SKM-1 treated with dmso at 0.1 percent for 144 hours (cell line): ENCODE results near the gene RFPL2.
A peak's percentile ranks its signal among the peaks of the same experiment; 100 is the strongest.

Experiments
- DNase-seq: peaks from one replicate; lab custom pipeline; 2025; ENCODE audit not compliant: unreplicated experiment; lab: John Stamatoyannopoulos, UW

RFPL2 gene

GRCh38 chr22:32204856-32205722, at the start of gene RFPL2:
RFPL2 (minus strand) TSS chr22:32205073; CDS start chr22:32202451, 2,622 bp downstream.
- DNase-seq = no peak

GRCh38 chr22:32249231-32249630, 44.4 kb upstream of the RFPL2 start:
- no peak for DNase-seq

DNA sequence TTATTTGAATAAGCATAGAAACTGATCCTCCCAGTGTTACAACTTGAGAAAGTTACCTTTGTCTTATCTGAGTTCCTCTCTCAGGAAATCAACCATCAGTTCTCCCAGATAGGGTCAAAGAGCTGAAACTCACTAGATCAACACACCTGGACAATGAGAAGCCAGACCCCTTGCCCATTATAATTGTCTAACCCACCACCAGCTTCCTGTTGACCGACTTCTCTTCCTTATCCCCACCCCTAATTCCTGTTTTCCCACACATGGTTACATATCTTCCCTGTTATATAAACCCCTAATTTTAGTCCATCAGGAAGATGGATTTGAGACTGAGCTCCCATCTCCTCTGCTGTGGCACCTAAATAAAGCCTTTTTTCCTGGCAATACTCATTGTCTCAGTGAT, 43.4 kb upstream of the RFPL2 start:
- no peak for DNase-seq

DNA sequence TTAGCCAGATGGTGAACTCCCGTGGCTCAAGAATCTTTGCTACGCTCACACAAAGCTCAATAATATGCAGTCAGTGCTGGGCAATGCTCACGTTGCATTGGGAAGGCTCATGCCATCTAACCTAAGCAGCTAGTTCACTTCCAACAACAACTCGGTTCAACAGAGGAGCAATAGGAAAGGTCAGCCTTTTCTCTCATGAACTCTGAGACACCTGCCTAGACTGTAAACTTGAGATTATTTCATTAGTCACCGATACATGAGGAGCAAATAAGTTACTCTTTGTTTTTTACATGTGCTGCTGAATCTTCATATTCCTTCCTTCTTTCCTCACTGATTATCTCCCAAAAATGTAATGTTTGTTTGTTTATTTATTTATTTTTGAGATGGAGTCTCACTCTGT, 41.3 kb upstream of the RFPL2 start:
- DNase-seq = no peak

DNA sequence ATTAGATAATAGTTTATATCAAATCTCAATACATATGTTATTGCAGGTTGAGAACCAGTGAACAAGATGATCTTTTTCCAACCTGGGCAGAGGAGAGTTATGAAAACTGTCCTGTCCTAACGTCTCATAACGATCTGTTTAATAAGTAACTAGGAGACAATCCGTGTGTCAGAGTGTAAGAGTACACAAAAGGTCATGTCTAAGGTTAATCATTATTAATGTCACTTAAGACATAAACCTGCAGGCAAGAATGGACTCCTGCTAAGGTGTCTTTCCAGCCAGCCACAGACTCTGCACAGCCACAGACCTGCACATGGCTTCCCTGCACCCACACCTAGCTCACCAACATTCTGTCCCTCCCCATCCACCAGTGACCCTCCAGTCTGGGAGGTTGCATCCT, 40.2 kb upstream of the RFPL2 start:
- DNase-seq = no peak

DNA sequence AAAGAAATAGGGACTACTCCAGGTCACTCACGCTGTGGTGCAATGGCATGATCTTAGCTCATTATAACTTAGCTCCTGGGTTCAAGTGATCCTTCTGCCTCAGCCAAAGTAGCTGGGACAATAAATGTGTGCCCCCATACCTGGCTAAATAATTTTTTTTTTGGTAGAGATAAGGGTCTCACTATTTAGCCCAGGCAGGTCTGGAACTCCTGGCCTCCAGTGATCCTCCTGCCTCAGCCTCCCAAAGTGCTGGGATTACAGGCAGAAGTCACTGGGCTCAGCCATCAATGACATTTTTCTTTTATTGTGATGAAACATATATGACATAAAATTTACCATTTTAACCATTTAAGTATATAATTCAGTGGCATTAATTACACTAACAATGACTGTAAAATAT, 39.7 kb upstream of the RFPL2 start:
- no peak for DNase-seq

DNA sequence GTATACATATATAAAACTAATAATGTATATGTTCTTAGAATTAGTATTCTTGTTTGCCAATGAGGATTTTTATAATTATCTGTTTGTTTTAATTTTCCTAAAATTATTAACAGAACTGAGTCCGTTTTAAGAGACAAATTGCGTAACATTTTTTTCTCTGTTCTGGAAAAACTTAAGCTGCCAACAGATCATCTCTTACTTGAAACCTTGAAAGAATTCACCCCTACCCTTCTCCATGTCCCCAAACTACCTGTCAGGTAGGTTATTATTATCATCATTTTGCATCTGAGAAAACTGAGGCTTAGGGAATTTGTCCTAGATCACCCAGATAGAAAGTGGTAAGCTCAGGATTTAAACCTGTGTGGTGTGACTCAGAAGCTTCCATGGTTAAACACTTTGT, 35.6 kb upstream of the RFPL2 start:
- DNase-seq = no peak

DNA sequence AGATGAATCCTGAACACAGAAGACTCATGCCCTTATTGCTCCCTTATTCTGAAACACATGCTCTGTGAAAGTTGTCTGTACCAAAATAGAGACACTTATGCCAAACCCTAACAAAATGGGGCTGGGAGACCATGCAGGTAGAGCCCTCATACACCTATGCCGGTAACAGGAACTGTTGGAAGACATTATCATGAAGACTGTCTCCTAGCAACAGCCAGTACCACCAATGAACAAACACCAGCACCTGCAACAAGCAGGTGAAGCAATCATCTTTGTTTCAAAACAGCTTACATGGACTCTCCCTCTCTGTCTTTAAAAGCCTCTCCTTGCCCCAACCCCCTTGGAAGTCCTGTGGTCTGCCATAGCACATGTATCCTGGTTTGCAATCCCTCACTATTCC, 33.0 kb upstream of the RFPL2 start:
- DNase-seq = no peak

- DNase-seq = no peak
These were observed 32.1 kb upstream of the RFPL2 start for GRCh38 chr22:32236970-32237369.

GRCh38 chr22:32233091-32233490, 28.2 kb upstream of the RFPL2 start:
- DNase-seq = no peak

- DNase-seq = no peak
These were observed 27.4 kb upstream of the RFPL2 start for GRCh38 chr22:32232191-32232830.

DNA sequence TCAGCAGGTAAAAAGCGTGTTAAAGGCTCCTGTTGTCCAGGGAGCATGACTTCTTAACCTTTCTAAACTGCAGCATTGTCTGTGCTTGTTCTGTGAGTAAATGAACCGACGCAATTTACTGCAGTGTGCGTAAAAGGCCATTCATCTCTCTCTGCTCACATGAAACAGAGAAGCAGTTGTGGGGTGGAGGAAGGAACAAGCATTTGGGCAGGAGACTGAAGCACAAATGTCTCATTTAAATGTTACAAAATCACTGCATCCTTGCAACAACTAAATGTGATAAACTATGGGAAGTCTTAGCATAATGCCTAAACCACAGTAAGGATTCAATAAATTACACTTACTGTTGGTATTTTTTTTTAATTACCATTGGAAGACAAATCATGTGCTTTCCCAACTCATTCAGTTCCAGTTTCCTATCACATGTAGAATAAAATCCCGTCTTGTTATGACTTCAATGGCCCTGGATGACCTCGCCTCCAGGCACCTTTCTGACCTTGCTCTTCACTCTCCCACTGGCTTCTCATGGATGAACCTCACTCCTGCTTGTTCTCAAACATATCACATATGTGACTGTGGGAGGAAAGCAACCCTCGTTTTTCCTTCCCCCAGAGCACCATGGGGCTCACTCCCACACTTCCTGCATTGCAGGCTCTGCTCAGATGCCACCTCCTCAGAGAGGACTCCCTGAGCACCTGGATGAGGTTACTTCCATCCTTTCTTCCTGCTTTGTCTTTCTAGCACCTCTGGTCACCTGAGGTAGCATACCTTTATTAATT, 21.6 kb upstream of the RFPL2 start:
- DNase-seq = no peak

GRCh38 chr22:32222991-32223390, 18.1 kb upstream of the RFPL2 start:
- DNase-seq = no peak

- peak; percentile 98 for DNase-seq
These were observed 14.2 kb upstream of the RFPL2 start for GRCh38 chr22:32219026-32219425.

DNA sequence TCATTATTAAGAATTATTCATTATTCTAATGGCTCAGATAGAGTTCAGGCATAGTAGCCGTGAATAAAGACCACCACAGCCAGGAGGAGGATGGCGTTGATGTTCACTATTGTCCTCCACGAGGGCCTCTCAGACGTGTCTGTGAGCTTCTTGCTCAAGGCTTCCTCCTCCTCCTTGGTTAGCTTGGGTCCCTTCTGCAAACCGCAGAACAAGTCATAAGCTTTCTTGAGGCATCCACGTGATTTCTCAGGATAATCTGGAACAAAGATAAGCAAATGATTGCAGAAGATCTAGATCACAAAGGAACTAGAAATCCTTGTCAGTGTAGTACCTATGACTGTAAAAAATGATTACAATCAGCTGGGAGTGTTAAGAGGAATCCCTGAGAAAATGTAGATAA, 13.6 kb upstream of the RFPL2 start:
- DNase-seq = peak; percentile 91

DNA sequence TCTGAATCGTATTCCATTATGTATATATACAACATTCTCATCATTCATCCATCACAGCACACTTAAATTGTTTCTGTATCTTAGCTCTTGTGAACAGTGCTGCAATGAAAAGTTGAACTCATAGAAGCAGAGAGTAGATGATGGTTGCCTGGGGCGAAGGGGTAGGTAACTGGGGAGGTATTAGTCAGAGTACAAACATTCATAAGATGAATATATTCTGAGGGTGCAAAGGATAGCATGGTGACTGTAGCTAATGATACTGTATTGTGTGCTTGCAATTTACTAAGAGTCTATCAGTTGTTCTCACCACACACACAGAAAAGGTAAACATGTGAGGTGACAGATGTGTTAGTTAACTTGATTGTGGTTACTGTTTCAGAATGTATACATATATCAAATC, 12.6 kb upstream of the RFPL2 start:
- no peak for DNase-seq

GRCh38 chr22:32216911-32217310, 12.0 kb upstream of the RFPL2 start:
- no peak for DNase-seq

- DNase-seq = no peak
These were observed 6.1 kb upstream of the RFPL2 start for GRCh38 chr22:32211011-32211410.

- no peak for DNase-seq
These were observed 3.8 kb upstream of the RFPL2 start for GRCh38 chr22:32208681-32209080.

DNA sequence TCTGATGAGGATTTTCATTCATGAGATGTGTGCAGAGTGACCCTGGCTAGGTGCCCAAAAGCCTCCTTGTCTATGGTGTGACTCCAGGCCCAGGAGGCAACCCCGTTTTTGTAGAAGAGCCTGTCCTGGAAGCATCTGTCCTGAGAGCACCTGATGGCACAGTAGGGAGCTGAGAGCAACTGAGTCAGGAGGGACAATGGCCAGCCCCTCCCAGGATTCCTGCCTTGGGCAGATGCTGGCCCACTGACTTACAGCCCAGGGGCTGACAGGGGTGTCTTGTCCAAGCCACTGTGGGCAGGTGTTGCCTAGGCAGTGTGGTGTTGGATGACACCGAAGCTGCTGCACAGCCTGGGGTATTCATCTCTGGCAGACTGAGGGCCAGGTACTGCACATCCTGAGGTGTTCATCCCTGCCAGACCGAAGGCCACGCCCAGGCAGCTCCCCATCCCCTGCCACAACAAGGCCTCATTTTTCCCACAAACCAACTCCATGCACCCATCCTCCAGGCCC, 3.2 kb upstream of the RFPL2 start:
- no peak for DNase-seq
